GM19328 (cell line): ENCODE data around the gene ZMYND12.
"Not testable (repeated sequence)": the region's sequence is repeated elsewhere in the genome, so short reads cannot be mapped to it uniquely, and the experiment has no call there.

Experiments used
- ATAC-seq: cut with Tn5 transposase; IDR thresholded peaks from one replicate; pipeline ENCODE4 v1.9.1; 2021; ENCODE audit warnings: mild to moderate bottlenecking, moderate library complexity; ENCODE audit not compliant: unreplicated experiment

Gene ZMYND12

DNA sequence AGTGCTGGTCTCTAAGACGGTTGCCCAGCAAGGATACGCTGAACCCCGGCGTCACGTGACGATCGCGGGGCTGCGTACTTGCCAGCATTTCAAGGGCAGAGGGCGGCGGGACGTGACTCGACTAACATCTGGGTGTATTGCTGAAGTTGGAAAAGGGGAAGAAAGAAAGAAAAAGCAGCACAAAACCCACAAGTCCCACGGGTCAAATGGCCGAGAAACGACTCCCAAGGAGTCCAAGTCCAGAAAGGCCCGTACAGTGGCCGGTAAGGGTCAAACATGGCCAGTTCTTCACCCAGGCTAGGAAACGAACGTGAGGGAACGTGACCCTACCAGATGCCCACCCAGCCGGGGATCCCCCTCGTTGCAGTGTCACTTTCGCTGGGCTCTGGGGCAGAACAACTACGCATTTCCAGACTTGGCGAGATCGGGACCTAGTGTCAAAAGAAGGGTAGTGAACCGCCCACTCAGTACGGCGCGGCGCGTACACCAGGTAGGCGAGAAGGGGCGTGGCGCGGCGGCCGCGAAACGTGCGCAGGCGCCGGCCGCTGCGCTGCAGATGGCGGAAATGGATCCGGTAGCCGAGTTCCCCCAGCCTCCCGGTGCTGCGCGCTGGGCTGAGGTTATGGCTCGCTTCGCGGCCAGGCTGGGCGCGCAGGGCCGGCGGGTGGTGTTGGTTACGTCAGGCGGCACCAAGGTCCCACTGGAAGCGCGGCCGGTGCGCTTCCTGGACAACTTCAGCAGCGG lies at the start of gene ZMYND12, which contains the start of gene PPCS:
Gene ZMYND12 (minus strand): TSS at position 13 of the 744 bp plus-strand sequence. CDS start 25 bp downstream, outside the sequence.
Gene PPCS (plus strand): TSS at position 534 of the 744 bp plus-strand sequence. CDS start 23 bp downstream, at position 557.
- peak; percentile 76 for ATAC-seq

DNA sequence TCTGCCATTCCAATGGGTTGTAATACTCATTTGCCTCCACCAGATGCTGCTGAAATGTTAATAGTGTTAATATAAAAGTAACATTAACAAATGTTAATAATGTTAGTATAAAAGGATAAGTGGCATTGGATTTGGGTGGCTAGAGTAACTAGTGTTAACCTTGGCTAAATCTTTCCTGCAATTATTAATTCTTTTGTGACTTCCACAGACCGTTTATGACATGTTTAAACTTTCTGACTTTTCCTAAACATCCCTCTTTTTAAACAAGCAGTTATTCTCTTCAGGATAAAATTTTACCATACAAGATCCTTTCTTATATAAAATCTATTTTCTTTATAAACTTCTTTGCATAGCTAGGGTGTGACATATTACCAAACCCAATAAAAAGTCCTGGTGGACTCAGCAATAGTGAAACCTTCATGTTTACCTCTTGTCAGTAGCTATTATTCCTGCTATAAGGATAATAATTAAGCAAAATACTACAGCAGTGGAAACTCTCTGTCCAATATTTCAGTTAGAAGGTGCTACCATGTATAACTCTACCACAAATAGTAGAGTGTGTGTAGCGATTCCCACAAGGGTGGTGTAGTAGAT lies 48.8 kb upstream of the ZMYND12 start:
- ATAC-seq: no peak

DNA sequence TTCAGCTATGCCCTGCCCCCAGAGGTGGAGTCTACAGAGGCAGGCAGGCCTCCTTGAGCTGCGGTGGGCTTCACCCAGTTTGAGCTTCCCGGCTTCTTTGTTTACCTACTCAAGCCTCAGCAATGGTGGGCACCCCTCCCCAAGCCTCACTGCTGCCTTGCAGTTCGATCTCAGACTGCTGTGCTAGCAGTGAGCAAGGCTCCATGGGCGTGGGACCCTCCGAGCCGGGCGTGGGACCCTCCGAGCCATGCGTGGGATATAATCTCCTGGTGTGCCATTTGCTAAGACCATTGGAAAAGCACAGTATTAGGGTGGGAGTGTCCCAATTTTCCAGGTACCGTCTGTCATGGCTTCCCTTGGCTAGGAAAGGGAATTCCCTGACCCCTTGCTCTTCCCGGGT lies 46.2 kb upstream of the ZMYND12 start:
- ATAC-seq: not testable (repeated sequence)

GRCh38 chr1:42490237-42490636 lies 34.4 kb upstream of the ZMYND12 start:
- ATAC-seq: no peak

- ATAC-seq: no peak
Measured at GRCh38 chr1:42484382-42484781, 28.6 kb upstream of the ZMYND12 start.

- no peak for ATAC-seq
Measured at GRCh38 chr1:42482635-42483153, 26.9 kb upstream of the ZMYND12 start.

DNA sequence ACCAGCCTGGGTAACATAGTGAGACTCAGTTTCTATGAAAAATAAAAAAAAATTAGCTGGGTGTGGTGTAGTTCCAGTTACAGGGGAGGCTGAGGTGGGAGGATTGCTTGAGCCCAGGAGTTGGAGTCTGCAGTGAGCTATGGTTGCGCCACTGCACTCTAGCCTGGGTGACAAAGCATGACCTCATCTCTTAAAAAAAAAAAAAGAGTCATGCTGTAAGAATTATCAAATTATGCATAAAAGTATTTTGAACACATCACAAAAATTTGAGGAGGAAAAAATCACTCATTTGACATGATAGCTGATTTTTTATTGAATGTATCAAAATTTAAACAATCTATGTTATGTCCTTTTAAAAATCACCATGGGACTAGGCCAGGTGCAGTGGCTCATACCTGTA lies 25.1 kb upstream of the ZMYND12 start:
- ATAC-seq: no peak

DNA sequence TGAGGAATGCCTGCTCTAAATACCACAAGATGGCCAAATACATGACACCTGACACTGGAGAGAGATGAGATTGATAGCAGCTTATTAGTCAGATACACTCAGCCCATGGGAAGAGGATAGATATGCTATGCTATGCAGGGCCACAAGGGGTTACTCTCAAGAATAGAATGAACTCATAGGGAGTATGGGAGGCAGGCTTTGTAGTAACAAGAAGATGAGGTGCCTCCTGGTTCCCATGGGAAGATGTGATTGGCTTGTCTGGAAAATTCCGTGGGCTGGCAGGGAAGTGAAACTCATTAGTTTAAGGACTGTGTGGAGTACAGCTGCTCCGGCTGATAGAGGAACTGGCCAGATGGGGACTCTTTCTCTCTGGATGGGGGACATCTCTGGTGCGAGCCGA lies 23.8 kb upstream of the ZMYND12 start:
- ATAC-seq: no peak

DNA sequence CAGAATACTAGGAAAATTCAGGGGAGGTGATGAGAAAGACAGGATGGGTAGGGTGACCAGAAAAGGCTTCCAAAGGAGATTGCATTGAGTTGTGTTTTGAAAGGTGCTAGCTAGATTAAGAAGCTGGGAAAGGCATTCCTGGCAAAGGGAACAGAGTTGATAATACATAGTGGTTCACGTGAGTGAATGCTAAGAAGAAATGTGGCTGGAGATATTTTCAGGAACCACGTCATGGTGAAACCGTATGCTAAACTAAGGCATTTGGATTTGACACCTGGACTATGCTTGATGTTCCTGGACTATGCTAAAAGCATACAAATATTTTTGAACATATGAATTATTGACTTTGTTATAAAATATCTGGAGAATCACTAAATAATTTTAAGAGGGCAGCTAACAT lies 22.0 kb upstream of the ZMYND12 start:
- no peak for ATAC-seq

DNA sequence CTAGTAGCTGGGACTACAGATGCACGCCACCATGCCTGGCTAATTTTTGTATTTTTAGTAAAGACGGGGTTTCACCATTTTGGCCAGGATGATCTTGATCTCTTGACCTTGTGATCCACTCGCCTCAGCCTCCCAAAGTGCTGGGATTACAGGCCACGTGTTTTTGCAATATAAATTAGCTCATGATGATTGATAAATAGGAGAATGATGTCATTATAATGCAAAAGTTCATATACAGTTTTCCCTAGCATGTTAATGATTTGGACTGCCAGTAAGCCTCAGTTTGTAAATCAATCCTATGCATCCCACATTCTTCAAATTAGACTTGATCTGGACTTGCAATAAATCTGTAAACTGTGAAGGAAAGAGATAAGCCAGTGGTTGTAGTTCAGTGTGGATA lies 21.5 kb upstream of the ZMYND12 start:
- ATAC-seq: not testable (repeated sequence)

GRCh38 chr1:42476605-42477004 lies 20.8 kb upstream of the ZMYND12 start:
- no peak for ATAC-seq

GRCh38 chr1:42469727-42470126 lies 13.9 kb upstream of the ZMYND12 start:
- ATAC-seq: no peak

GRCh38 chr1:42466030-42466429 lies 10.2 kb upstream of the ZMYND12 start:
- ATAC-seq: no peak

DNA sequence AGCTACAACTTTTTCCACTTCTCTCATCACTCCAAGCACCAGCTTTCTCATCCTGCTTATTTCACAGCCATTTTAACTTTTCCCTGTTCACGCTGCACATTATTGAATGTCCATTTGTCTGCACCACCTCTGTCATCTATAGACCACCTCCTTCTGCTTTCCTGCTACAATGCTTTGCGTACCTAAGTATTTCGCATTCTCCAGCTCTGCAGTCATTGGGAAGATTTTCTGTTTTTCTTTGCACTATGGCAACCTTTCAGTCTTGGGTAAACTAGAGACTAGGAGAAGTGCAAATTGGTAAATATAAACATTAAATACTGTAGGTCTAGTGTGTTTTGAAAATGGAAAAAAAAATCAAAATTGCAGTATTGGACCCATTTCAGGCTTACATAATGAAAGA lies 8.1 kb upstream of the ZMYND12 start:
- ATAC-seq: no peak

DNA sequence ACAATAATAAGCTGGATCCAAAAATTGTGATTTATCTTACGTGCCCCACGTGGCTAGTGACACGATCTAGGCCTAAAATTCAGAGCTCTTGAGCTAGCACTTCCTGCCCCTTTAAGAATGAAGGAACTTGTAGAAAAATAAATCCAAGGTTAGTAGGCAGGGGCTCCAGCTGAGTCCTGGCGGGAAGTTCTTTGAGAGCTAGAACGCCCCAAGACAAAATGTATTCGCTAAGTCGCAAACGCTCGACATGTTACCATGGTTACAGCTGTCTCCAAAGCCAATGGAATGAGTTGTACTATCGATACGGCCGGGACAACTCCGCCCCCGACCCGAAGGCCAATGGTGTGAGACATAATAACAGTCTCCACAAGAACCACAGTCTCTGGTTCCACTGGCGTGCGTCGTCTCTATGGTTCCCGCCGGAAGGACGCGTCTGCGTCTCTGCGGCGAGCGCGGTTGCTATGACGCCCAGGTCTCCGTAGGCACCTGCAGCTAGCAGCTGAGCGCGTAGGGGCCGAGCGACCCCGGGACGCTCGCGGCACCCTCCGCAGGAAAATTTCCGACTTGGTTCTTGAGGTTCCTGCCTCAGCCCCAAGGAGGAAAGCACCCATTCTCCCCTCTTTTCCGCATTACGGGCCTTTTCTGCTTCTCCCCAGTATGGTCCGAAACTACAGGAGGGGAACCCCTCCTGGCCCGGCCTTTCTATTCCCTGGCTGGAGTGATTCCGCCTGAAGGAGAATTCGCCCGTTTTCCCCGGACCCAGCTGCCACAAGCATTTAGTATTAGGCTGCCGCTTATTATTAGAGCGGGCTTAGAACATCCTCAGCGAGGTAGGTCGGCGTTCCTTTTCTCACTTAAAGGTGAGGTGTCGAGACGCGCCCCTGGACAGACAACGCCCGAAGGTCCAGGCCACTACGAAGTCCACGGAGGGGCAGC lies 7.3 kb upstream of the ZMYND12 start, which contains the start of gene CCDC30:
Gene CCDC30 (plus strand): TSS at position 459 of the 936 bp plus-strand sequence. CDS start 17,266 bp downstream, outside the sequence.
- peak; percentile 99 for ATAC-seq

GRCh38 chr1:42461196-42461595 lies 5.4 kb upstream of the ZMYND12 start:
- no peak for ATAC-seq

DNA sequence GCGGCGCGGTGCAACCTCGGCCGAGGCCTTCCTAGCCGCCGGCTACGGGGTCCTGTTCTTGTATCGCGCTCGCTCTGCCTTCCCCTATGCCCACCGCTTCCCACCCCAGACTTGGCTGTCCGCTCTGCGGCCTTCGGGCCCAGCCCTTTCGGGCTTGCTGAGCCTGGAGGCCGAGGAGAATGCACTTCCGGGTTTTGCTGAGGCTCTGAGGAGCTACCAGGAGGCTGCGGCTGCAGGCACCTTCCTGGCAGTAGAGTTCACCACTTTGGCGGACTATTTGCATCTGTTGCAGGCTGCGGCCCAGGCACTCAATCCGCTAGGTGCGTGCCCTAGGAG lies 900 bp upstream of the ZMYND12 start:
- peak; percentile 43 for ATAC-seq

DNA sequence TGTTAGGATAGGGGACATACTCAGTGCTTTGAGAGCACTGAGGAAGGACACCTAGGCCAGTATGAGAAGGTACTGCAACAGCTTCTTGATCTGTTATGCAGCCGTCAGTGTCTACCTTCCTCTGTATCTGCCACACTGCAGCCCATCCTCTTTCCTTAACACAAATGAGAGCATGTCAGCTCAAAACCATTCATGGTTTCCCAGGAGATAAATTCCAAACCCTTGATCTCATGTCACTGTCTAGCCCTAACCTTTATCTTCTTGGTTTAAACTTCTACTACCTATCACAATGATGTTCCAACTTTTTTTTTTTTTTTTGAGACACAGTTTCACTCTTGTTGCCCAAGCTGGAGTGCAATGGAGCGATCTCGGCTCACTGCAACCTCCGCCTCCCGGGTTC lies 1.4 kb downstream of the ZMYND12 start:
- ATAC-seq: no peak

GRCh38 chr1:42453386-42453785 lies 2.4 kb downstream of the ZMYND12 start:
- ATAC-seq: no peak

GRCh38 chr1:42450061-42450460 lies 5.8 kb downstream of the ZMYND12 start:
- no peak for ATAC-seq

DNA sequence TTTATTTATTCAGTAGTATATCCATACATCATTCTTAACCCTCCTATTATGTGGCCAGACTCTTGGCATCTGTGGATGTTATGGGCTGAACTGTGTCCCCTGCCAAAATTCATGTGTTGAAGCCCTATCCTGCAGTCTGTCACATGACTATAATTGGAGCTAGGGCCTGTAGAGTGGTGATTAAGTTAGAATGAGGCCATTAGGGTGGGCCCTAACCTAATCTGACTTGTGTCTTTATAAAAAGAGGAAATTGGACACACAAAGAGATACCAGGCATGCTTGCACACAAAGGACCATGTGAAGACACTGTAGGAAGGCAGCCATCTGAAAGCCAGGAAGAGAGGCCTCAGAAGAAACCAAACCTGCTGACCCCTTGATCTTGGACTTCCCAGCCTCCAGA lies 6.6 kb downstream of the ZMYND12 start:
- no peak for ATAC-seq
